Lower leg skin (tissue), 4 donors: ENCODE results near the gene ROBO1. TPM values are rescaled to one million over a fixed set of nuclear protein-coding genes. Genes with fewer than 3 reads are reported as not detected.

Experiments used
- DNase-seq, 2 donors: peaks; one replicate each; pipeline ENCODE4 v3.0.0-alpha.2; 2019; ENCODE audit warnings: low spot score in 2 of 2
- H3K4me3 ChIP-seq: fragments of 200-600 bp; sonication (generic); 2 replicates; pipeline ENCODE4 v1.5.1; 2017; ENCODE audit warnings: mild to moderate bottlenecking, low read depth; ENCODE audit not compliant: poor library complexity, severe bottlenecking
- POLR2A ChIP-seq, 2 donors: fragments of 450-650 bp; IDR thresholded peaks; one replicate each; pipeline ENCODE4 v1.6.1; 2016 to 2017; ENCODE audit warnings: antibody characterized with exemption in 2 of 2, mild to moderate bottlenecking in 1 of 2, moderate library complexity in 1 of 2
- WGBS, 2 donors: methylation state at CpG; one replicate each; pipeline ENCODE4 v1.1.5; 2018; 5-methylcytosine and 5-hydroxymethylcytosine counted together
- intact Hi-C: fragments of 100-400 bp; cut with DNase I; formaldehyde crosslinking; loops from one replicate; pipeline ENCODE4 v1.15.0; 2023; ENCODE audit warnings: low total_unique reads
- total RNA-seq, 4 donors: library from RNA; depleted of rRNA; stranded (reverse); fragments of >200 nt; gene quantifications; one replicate each; pipeline ENCODE4 v1.1.0, GENCODE V29; 2016
- TF ChIP-seq, protein P1 (sequence below), 3 donors: fragments of 450-650 bp; IDR thresholded peaks; one replicate each; pipeline ENCODE4 v1.5.1; 2016; ENCODE audit warnings: antibody characterized with exemption in 3 of 3, mild to moderate bottlenecking in 3 of 3, moderate library complexity in 2 of 3

ROBO1 gene
- total RNA-seq, 4 donors from 2014 or later, result 26.3 to 60.0 (median 51.0) TPM

GRCh38 chr3:79421273-79421672 is 346.5 kb downstream of the ROBO1 start:
- 72 to 75% methylated on average over 2 of the region's 2 CpGs for WGBS, 2 donors
- TF ChIP-seq, protein P1, sequence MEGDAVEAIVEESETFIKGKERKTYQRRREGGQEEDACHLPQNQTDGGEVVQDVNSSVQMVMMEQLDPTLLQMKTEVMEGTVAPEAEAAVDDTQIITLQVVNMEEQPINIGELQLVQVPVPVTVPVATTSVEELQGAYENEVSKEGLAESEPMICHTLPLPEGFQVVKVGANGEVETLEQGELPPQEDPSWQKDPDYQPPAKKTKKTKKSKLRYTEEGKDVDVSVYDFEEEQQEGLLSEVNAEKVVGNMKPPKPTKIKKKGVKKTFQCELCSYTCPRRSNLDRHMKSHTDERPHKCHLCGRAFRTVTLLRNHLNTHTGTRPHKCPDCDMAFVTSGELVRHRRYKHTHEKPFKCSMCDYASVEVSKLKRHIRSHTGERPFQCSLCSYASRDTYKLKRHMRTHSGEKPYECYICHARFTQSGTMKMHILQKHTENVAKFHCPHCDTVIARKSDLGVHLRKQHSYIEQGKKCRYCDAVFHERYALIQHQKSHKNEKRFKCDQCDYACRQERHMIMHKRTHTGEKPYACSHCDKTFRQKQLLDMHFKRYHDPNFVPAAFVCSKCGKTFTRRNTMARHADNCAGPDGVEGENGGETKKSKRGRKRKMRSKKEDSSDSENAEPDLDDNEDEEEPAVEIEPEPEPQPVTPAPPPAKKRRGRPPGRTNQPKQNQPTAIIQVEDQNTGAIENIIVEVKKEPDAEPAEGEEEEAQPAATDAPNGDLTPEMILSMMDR (IDR thresholded peaks at IDR 0.05), result no peak
- TF ChIP-seq POLR2A (IDR thresholded peaks at IDR 0.05), result no peak
- no peak for DNase-seq
- intact Hi-C loops, result no loop called here
- no peak overlapping the region for H3K4me3 ChIP-seq

DNA sequence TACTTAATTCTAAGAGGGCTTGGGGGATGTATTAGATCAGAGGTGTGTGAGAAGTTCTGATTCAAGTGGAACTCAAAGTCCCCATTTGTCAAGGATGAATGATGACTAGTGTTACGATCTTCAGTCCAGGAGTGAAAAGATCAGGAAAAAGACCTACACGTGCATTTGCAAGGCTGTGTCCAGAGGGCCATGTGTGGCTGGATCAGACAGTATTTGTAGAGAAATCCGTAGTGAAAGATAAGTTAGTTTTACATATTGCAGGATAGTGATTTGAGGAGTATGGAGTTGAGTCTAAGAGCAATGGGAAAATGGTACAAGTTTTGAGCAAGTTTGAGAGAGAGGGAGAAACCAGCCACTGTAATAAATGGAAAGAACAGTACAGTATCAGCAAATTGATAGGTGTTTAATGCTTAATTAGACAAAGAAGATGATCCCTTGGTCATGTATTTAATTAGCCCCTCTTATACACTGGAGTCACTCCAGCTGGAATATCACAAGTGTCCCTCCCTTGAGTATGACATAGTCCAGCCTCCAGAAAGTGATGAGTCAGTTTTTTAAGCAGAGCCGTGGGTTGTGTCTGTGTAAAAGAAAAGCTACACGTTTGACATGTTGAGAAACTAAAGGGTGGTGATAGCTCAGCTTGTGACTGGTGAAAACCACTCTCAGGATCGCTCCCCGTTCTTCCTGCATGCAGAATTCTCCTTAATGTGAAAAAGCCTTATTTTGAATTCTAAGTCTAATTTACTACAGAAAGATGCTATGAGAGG is 348.8 kb downstream of the ROBO1 start:
- TF ChIP-seq POLR2A (IDR thresholded peaks at IDR 0.05), result no peak
- TF ChIP-seq, protein P1 (IDR thresholded peaks at IDR 0.05), result no peak
- DNase-seq, result no peak
- intact Hi-C loops, result no loop called here
- no peak overlapping the region for H3K4me3 ChIP-seq
- WGBS, 2 donors, result 60 to 65% methylated on average over 7 of the region's 7 CpGs

- no peak overlapping the region for H3K4me3 ChIP-seq
- intact Hi-C loops, result no loop called here
- DNase-seq, result no peak
- 42 to 44% methylated on average over 3 of the region's 3 CpGs for WGBS, 2 donors
- no peak for TF ChIP-seq POLR2A (IDR thresholded peaks at IDR 0.05)
- TF ChIP-seq, protein P1 (IDR thresholded peaks at IDR 0.05), result no peak
These were observed 352.4 kb downstream of the ROBO1 start for GRCh38 chr3:79415356-79415755.

DNA sequence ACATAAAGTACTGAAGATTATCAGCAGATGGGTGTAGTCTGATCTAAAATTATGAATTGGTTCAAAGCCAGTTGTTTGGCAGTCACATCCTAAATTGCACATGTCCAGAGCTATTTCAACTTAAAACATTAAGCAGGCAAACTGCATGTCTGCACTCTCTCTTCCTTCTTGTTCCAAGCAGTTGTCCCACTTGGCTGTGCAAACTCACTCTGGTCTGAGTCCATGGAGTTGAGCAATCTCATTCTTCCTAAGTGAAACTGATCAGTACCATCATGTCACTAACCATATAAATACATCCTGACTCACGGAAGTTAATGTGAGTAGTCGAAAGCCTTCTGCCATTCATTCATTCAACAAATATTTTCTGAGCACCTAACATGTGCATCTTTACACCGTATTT is 353.0 kb downstream of the ROBO1 start:
- intact Hi-C loops, result no loop called here
- H3K4me3 ChIP-seq, result no peak overlapping the region
- WGBS, 2 donors, result 29 to 38% methylated on average over 3 of the region's 3 CpGs
- peak; percentile 73 to 86 for DNase-seq
- TF ChIP-seq, protein P1 (IDR thresholded peaks at IDR 0.05), result no peak
- TF ChIP-seq POLR2A (IDR thresholded peaks at IDR 0.05), result no peak

GRCh38 chr3:79414035-79414434 is 353.8 kb downstream of the ROBO1 start:
- TF ChIP-seq, protein P1 (IDR thresholded peaks at IDR 0.05), result no peak
- no peak for TF ChIP-seq POLR2A (IDR thresholded peaks at IDR 0.05)
- DNase-seq, result no peak
- intact Hi-C loops, result no loop called here
- no peak overlapping the region for H3K4me3 ChIP-seq
- 70 to 76% methylated on average over 1 of the region's 1 CpG for WGBS, 2 donors

GRCh38 chr3:79412537-79412936 is 355.3 kb downstream of the ROBO1 start:
- DNase-seq, result no peak
- intact Hi-C loops, result no loop called here
- no peak for TF ChIP-seq POLR2A (IDR thresholded peaks at IDR 0.05)
- TF ChIP-seq, protein P1 (IDR thresholded peaks at IDR 0.05), result no peak
- 0% methylated on average over 1 of the region's 1 CpG for WGBS, 2 donors
- no peak overlapping the region for H3K4me3 ChIP-seq
